ENCODE measurements around the gene DHX16.

- TF ChIP-seq, protein P1, sequence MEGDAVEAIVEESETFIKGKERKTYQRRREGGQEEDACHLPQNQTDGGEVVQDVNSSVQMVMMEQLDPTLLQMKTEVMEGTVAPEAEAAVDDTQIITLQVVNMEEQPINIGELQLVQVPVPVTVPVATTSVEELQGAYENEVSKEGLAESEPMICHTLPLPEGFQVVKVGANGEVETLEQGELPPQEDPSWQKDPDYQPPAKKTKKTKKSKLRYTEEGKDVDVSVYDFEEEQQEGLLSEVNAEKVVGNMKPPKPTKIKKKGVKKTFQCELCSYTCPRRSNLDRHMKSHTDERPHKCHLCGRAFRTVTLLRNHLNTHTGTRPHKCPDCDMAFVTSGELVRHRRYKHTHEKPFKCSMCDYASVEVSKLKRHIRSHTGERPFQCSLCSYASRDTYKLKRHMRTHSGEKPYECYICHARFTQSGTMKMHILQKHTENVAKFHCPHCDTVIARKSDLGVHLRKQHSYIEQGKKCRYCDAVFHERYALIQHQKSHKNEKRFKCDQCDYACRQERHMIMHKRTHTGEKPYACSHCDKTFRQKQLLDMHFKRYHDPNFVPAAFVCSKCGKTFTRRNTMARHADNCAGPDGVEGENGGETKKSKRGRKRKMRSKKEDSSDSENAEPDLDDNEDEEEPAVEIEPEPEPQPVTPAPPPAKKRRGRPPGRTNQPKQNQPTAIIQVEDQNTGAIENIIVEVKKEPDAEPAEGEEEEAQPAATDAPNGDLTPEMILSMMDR (IDR thresholded peaks at IDR 0.05; ENCODE audit: low read length), result no peak
- TF ChIP-seq EZH2 (IDR thresholded peaks at IDR 0.05; ENCODE audit: borderline replicate concordance, low read length), result no peak
These were observed 14.3 kb upstream of the DHX16 start for GRCh38 chr6:30686908-30687658.

Measured in OCI-LY1 (cell line).